ENCODE data around the gene LRRC36.
A peak's percentile ranks its signal among the peaks of the same experiment; 100 is the strongest.

LRRC36 gene

GRCh38 chr16:67384778-67385510 lies 58.3 kb downstream of the LRRC36 start:
- no peak for TF ChIP-seq CTCF (IDR thresholded peaks at IDR 0.05; ENCODE audit: low read length, missing control alignments)
- peak; percentile 66 for DNase-seq (ENCODE audit: low read depth)
- H3K4me3 ChIP-seq (replicated peaks; ENCODE audit: low read depth, low read length): no peak overlapping the region

GRCh38 chr16:67386861-67387455 lies 60.3 kb downstream of the LRRC36 start:
- no peak for TF ChIP-seq CTCF (IDR thresholded peaks at IDR 0.05; ENCODE audit: low read length, missing control alignments)
- H3K4me3 ChIP-seq (replicated peaks; ENCODE audit: low read depth, low read length): no peak overlapping the region
- DNase-seq (ENCODE audit: low read depth): no peak

- no peak overlapping the region for H3K4me3 ChIP-seq (replicated peaks; ENCODE audit: low read depth, low read length)
- DNase-seq (ENCODE audit: low read depth): no peak
- no peak for TF ChIP-seq CTCF (IDR thresholded peaks at IDR 0.05; ENCODE audit: low read length, missing control alignments)
Measured at GRCh38 chr16:67387479-67388079, 61.0 kb downstream of the LRRC36 start.

GRCh38 chr16:67388191-67388590 lies 61.6 kb downstream of the LRRC36 start:
- no peak overlapping the region for H3K4me3 ChIP-seq (replicated peaks; ENCODE audit: low read depth, low read length)
- no peak for TF ChIP-seq CTCF (IDR thresholded peaks at IDR 0.05; ENCODE audit: low read length, missing control alignments)
- no peak for DNase-seq (ENCODE audit: low read depth)

GRCh38 chr16:67388591-67388990 lies 62.0 kb downstream of the LRRC36 start:
- TF ChIP-seq CTCF (IDR thresholded peaks at IDR 0.05; ENCODE audit: low read length, missing control alignments): no peak
- no peak overlapping the region for H3K4me3 ChIP-seq (replicated peaks; ENCODE audit: low read depth, low read length)
- no peak for DNase-seq (ENCODE audit: low read depth)

- no peak for TF ChIP-seq CTCF (IDR thresholded peaks at IDR 0.05; ENCODE audit: low read length, missing control alignments)
- no peak overlapping the region for H3K4me3 ChIP-seq (replicated peaks; ENCODE audit: low read depth, low read length)
- no peak for DNase-seq (ENCODE audit: low read depth)
Measured at GRCh38 chr16:67389911-67390815, 63.5 kb downstream of the LRRC36 start.
